ENCODE measurements around the gene NPFF. TPM values are rescaled to one million over a fixed set of nuclear protein-coding genes. Genes with fewer than 3 reads are reported as not detected.

The NPFF gene
- total RNA-seq, 1 experiment from 2014 or later: not detected

GRCh38 chr12:53530061-53530460 is 22.8 kb upstream of the NPFF start:
- Mint-ChIP-seq H3K36me3 (ENCODE audit: insufficient read depth, unreplicated experiment) (peaks cover 27% of the 10 kb centered on the region), H3K27me3 (ENCODE audit: unreplicated experiment) (no peaks in the 10 kb centered on the region), H3K4me3 (ENCODE audit: low read depth, unreplicated experiment) (no peak overlapping the region), H3K9me3 (ENCODE audit: low read depth, unreplicated experiment) (no peaks in the 10 kb centered on the region), H3K4me1 (ENCODE audit: low read depth, unreplicated experiment) (no peaks in the 10 kb centered on the region), H3K27ac (ENCODE audit: unreplicated experiment) (no peak overlapping the region)
- TF ChIP-seq CTCF (IDR thresholded peaks at IDR 0.05; ENCODE audit: unreplicated experiment): no peak
- intact Hi-C loops (cut with micrococcal nuclease; ENCODE audit: unreplicated experiment): no loop called here
- DNase-seq: no peak
- BruUV-seq (replicated peaks): no TSS peak
- CTCF ChIA-PET: no interaction called here

DNA sequence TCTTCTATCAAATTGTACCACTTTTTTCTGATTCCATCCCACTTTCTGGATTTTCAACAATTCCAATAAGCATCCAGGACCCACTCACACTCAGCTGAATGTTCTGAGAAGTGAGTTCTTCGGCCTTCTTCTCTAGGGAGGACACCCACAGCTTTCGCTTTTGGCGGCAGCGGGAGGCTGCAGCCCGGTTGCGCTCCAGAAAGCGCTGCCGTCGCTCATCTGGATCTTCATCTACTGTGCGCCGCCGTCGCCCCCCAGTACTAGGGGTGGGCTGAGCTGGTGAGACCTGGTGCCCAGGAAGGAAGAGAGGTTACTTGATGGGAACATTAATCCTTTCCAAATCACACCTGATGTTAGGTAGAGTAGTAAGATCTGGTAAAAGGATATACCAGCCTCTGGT is 17.2 kb upstream of the NPFF start:
- intact Hi-C loops (cut with micrococcal nuclease; ENCODE audit: unreplicated experiment): no loop called here
- Mint-ChIP-seq H3K27me3 (ENCODE audit: unreplicated experiment) (no peaks in the 10 kb centered on the region), H3K9me3 (ENCODE audit: low read depth, unreplicated experiment) (no peaks in the 10 kb centered on the region), H3K4me3 (ENCODE audit: low read depth, unreplicated experiment) (no peak overlapping the region), H3K27ac (ENCODE audit: unreplicated experiment) (no peak overlapping the region), H3K36me3 (ENCODE audit: insufficient read depth, unreplicated experiment) (peaks cover 10% of the 10 kb centered on the region), H3K4me1 (ENCODE audit: low read depth, unreplicated experiment) (no peaks in the 10 kb centered on the region)
- no peak for DNase-seq
- BruUV-seq (replicated peaks): no TSS peak
- no peak for TF ChIP-seq CTCF (IDR thresholded peaks at IDR 0.05; ENCODE audit: unreplicated experiment)
- CTCF ChIA-PET: no interaction called here

DNA sequence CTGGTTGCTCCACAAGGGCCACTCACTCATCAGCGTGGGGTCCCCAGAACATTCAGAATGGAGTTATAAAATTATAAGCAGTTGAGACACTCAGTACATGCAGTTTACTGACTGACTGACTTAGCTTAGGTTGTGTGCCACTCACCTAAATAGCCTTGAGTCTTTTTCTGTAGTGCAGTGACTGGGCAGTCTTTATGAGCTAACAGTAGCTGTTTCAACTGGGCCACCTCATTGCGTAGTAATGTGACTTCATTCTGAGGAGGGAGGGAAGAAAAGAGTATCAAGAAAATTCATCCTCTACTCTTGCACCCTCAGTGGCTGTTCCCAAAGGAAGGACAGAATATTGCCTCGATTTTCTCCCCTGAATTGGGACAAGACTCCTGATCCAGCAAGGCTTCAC is 15.8 kb upstream of the NPFF start:
- CTCF ChIA-PET: interaction anchor here (0.6 kb wide), 1 partner anchor 402 kb away, joined by 12 read pairs; no protein-coding TSS in a partner anchor
- H3K27me3 Mint-ChIP-seq (ENCODE audit: unreplicated experiment): no peaks in the 10 kb centered on the region
- no peaks in the 10 kb centered on the region for H3K4me1 Mint-ChIP-seq (ENCODE audit: low read depth, unreplicated experiment)
- intact Hi-C loops (cut with micrococcal nuclease; ENCODE audit: unreplicated experiment): no loop called here
- H3K27ac Mint-ChIP-seq (ENCODE audit: unreplicated experiment): no peak overlapping the region
- DNase-seq: no peak
- H3K9me3 Mint-ChIP-seq (ENCODE audit: low read depth, unreplicated experiment): no peaks in the 10 kb centered on the region
- no TSS peak for BruUV-seq (replicated peaks)
- no peak for TF ChIP-seq CTCF (IDR thresholded peaks at IDR 0.05; ENCODE audit: unreplicated experiment)
- peaks cover 10% of the 10 kb centered on the region for H3K36me3 Mint-ChIP-seq (ENCODE audit: insufficient read depth, unreplicated experiment)
- H3K4me3 Mint-ChIP-seq (ENCODE audit: low read depth, unreplicated experiment): no peak overlapping the region

GRCh38 chr12:53518381-53518780 is 11.1 kb upstream of the NPFF start:
- intact Hi-C loops (cut with micrococcal nuclease; ENCODE audit: unreplicated experiment): no loop called here
- H3K4me3 Mint-ChIP-seq (ENCODE audit: low read depth, unreplicated experiment): no peak overlapping the region
- no peak for DNase-seq
- H3K27ac Mint-ChIP-seq (ENCODE audit: unreplicated experiment): no peak overlapping the region
- no peaks in the 10 kb centered on the region for H3K27me3 Mint-ChIP-seq (ENCODE audit: unreplicated experiment)
- no peaks in the 10 kb centered on the region for H3K4me1 Mint-ChIP-seq (ENCODE audit: low read depth, unreplicated experiment)
- peaks cover 10% of the 10 kb centered on the region for H3K36me3 Mint-ChIP-seq (ENCODE audit: insufficient read depth, unreplicated experiment)
- no peaks in the 10 kb centered on the region for H3K9me3 Mint-ChIP-seq (ENCODE audit: low read depth, unreplicated experiment)
- TF ChIP-seq CTCF (IDR thresholded peaks at IDR 0.05; ENCODE audit: unreplicated experiment): no peak
- CTCF ChIA-PET: interaction anchor here (1.1 kb wide), 1 partner anchor 10 kb away, joined by 3 read pairs; no protein-coding TSS in a partner anchor
- BruUV-seq (replicated peaks): no TSS peak

Data from Calu3 (cell line).